A673 (cell line): ENCODE data around the gene MTMR3.

ENCODE experiments used
- CTCF ChIP-seq: fragments of 300-800, 200-600 bp; sonication (generic); conservative IDR thresholded peaks from 2 replicates; pipeline ENCODE4 v1.5.1; 2017; ENCODE audit warnings: low read depth, mild to moderate bottlenecking, antibody characterized with exemption, low read length, moderate library complexity, mixed read lengths
- EZH2 ChIP-seq: fragments of 200-600 bp; sonication (generic); IDR thresholded peaks from 2 replicates; pipeline ENCODE4 v1.6.1; 2017; ENCODE audit warnings: borderline replicate concordance, low read depth, mild to moderate bottlenecking, mixed read lengths, antibody characterized with exemption, low read length; ENCODE audit not compliant: poor library complexity, severe bottlenecking

- TF ChIP-seq CTCF (no peak), EZH2 (no peak)
Measured at GRCh38 chr22:29872989-29873388, 10.0 kb upstream of the MTMR3 start.
